AG04450 (cell line): ENCODE data around the gene CSK. TPM values are rescaled to one million over a fixed set of nuclear protein-coding genes. Genes with fewer than 3 reads are reported as not detected.

Source experiments
- CTCF ChIA-PET: fragments of 300-600, 350-600 bp; formaldehyde crosslinking; extraction: SDS; loops from one replicate; lab custom pipeline; 2022; ENCODE audit warnings: antibody characterized with exemption, inconsistent platforms; lab: Charles Lee
- POLR2A ChIA-PET: fragments of 350-600 bp; formaldehyde crosslinking; extraction: SDS; loops from one replicate; lab custom pipeline; 2021; ENCODE audit warnings: antibody characterized with exemption, inconsistent platforms; lab: Yijun Ruan, JAX
- DNase-seq: peaks from one replicate; pipeline ENCODE4 v3.0.0-alpha.2; 2011; ENCODE audit warnings: low read depth, low spot score
- H3K27ac ChIP-seq: one replicate; pipeline ENCODE4 v1.5.1; 2012; ENCODE audit warnings: low read depth, low read length, control low read depth
- H3K27me3 ChIP-seq: one replicate; pipeline ENCODE4 v1.6.0; 2012; ENCODE audit warnings: low read length; ENCODE audit not compliant: control insufficient read depth, insufficient read depth
- H3K4me3 ChIP-seq: 2 replicates; pipeline ENCODE4 v1.5.1; 2011; ENCODE audit warnings: mild to moderate bottlenecking, low read depth, low read length, control low read depth
- H3K9me3 ChIP-seq: 2 replicates; pipeline ENCODE4 v1.5.1; 2012; ENCODE audit warnings: low read length; ENCODE audit not compliant: control insufficient read depth, insufficient read depth
- CTCF ChIP-seq: IDR thresholded peaks from 2 replicates; pipeline ENCODE4 v1.5.1; 2011; ENCODE audit warnings: low read depth, low read length, control low read depth, inconsistent platforms
- polyA plus RNA-seq: library from polyadenylated mRNA; depleted of rRNA; stranded (reverse); fragments of >200 nt; gene quantifications from 2 replicates; pipeline ENCODE4 v1.2.3, GENCODE V29; 2011

Gene CSK
- polyA plus RNA-seq, 1 experiment: 17.2 TPM

GRCh38 chr15:74822233-74822632 lies 40.4 kb downstream of the CSK start:
- CTCF ChIA-PET: no interaction called here

GRCh38 chr15:74823324-74823723 lies 41.4 kb downstream of the CSK start:
- Histone ChIP-seq H3K9me3 (no peaks in the 10 kb centered on the region; the same call in 1 of the 2 replicates), H3K4me3 (no peak overlapping the region), H3K27me3 (peaks cover 37% of the 10 kb centered on the region), H3K27ac (no peak overlapping the region)
- no peak for TF ChIP-seq CTCF
- POLR2A ChIA-PET: interaction anchor here (0.6 kb wide), 1 partner anchor 13 kb away, joined by 10 read pairs; no protein-coding TSS in a partner anchor
- CTCF ChIA-PET: no interaction called here
- DNase-seq: no peak

More at GRCh38 chr15:74822233-74822632, 40.4 kb downstream of the CSK start:
- Histone ChIP-seq H3K4me3 (no peak overlapping the region), H3K27me3 (peaks cover 26% of the 10 kb centered on the region), H3K27ac (no peak overlapping the region), H3K9me3 (no peaks in the 10 kb centered on the region; the same call in 1 of the 2 replicates)
- POLR2A ChIA-PET: no interaction called here
- no peak for DNase-seq
- no peak for TF ChIP-seq CTCF

GRCh38 chr15:74824976-74825375 lies 43.1 kb downstream of the CSK start:
- ChIA-PET CTCF (interaction anchor here (0.7 to 1.3 kb wide), 4 partner anchors 11 to 629 kb away, joined by 3 to 4 read pairs (median 3); no protein-coding TSS in a partner anchor), POLR2A (interaction anchor here (0.5 to 0.6 kb wide), 2 partner anchors 11 to 41 kb away, joined by 4 to 6 read pairs; no protein-coding TSS in a partner anchor)
- H3K27me3 ChIP-seq: peaks cover 43% of the 10 kb centered on the region
- H3K4me3 ChIP-seq: no peak overlapping the region
- no peak for TF ChIP-seq CTCF
- no peak overlapping the region for H3K27ac ChIP-seq
- DNase-seq: no peak
- H3K9me3 ChIP-seq: no peaks in the 10 kb centered on the region; the same call in 1 of the 2 replicates

- H3K9me3 ChIP-seq: no peaks in the 10 kb centered on the region; the same call in 1 of the 2 replicates
- H3K4me3 ChIP-seq: no peak overlapping the region
- H3K27me3 ChIP-seq: peaks cover 43% of the 10 kb centered on the region
- no peak overlapping the region for H3K27ac ChIP-seq
- no peak for DNase-seq
- ChIA-PET POLR2A (interaction anchor here (0.6 kb wide), 1 partner anchor 12 kb away, joined by 4 read pairs; no protein-coding TSS in a partner anchor), CTCF (interaction anchor here (1.3 kb wide), 1 partner anchor 10 kb away, joined by 4 read pairs; no protein-coding TSS in a partner anchor)
- no peak for TF ChIP-seq CTCF
Measured at GRCh38 chr15:74825866-74826265, 44.0 kb downstream of the CSK start.

GRCh38 chr15:74826364-74826819 lies 44.5 kb downstream of the CSK start, which contains the start of gene CPLX3:
Gene CPLX3, plus strand, starts transcription at chr15:74826627. Its CDS starts 77 bp downstream, at chr15:74826704.
- H3K9me3 ChIP-seq: no peaks in the 10 kb centered on the region; the same call in 1 of the 2 replicates
- H3K4me3 ChIP-seq: no peak within 1 kb of the TSS
- no peak for DNase-seq
- H3K27me3 ChIP-seq: peaks cover 43% of the 10 kb centered on the region
- no peak for TF ChIP-seq CTCF
- POLR2A ChIA-PET: no interaction called here
- H3K27ac ChIP-seq: no peak within 1 kb of the TSS
- CTCF ChIA-PET: no interaction called here
